HepG2 (cell line): ENCODE measurements around the gene JPH4. TPM values are rescaled to one million over a fixed set of nuclear protein-coding genes. Genes with fewer than 3 reads are reported as not detected.

Experiments
- ARNTL ChIP-seq: sonication (generic); formaldehyde crosslinking; IDR thresholded peaks from 2 replicates; pipeline ENCODE4 v1.4.0; 2020; ENCODE audit warnings: mild to moderate bottlenecking, missing genetic modification reagents
- CSRNP1 ChIP-seq: sonication (generic); formaldehyde crosslinking; IDR thresholded peaks from 2 replicates; pipeline ENCODE4 v1.8.1; 2023; ENCODE audit warnings: mild to moderate bottlenecking, missing genetic modification reagents
- DMAP1 ChIP-seq: IDR thresholded peaks from 2 replicates; pipeline ENCODE4 v1.6.1; 2016
- HNRNPK ChIP-seq: fragments of 200-400 bp; formaldehyde crosslinking; IDR thresholded peaks from 2 replicates; pipeline ENCODE4 v1.6.1; 2018; ENCODE audit warnings: low read length, low read depth, moderate library complexity, mild to moderate bottlenecking; ENCODE audit not compliant: poor library complexity, severe bottlenecking
- NR2F2 ChIP-seq: IDR thresholded peaks from 2 replicates; pipeline ENCODE4 v1.6.1; 2012; ENCODE audit warnings: low read depth, inconsistent platforms, borderline replicate concordance
- RERE ChIP-seq: IDR thresholded peaks from 2 replicates; pipeline ENCODE4 v1.6.1; 2016; ENCODE audit warnings: low read depth, missing genetic modification reagents, missing compliant biosample characterization
- SOX6 ChIP-seq, 2 experiments: fragments of 450-650 bp in 1 of 2; sonication (generic) in 1 of 2; formaldehyde crosslinking in 1 of 2; IDR thresholded peaks; 2 replicates each; pipeline versions ENCODE4 v1.4.0 to v1.6.1; 2017 to 2020; ENCODE audit warnings: antibody characterized with exemption in 1 of 2, mild to moderate bottlenecking in 1 of 2, missing genetic modification reagents in 1 of 2
- ZNF207 ChIP-seq: fragments of 450-650 bp; IDR thresholded peaks from 2 replicates; pipeline ENCODE4 v1.6.1; 2016; ENCODE audit warnings: antibody characterized with exemption, borderline replicate concordance
- ZNF430 ChIP-seq: sonication (generic); formaldehyde crosslinking; IDR thresholded peaks from 2 replicates; pipeline ENCODE4 v1.9.0; 2021; ENCODE audit warnings: mild to moderate bottlenecking, missing genetic modification reagents
- ZNF660 ChIP-seq: sonication (generic); formaldehyde crosslinking; IDR thresholded peaks from 2 replicates; pipeline ENCODE4 v1.5.1; 2020; ENCODE audit warnings: mild to moderate bottlenecking, low read depth, missing genetic modification reagents, borderline replicate concordance
- ZNF674 ChIP-seq: sonication (generic); formaldehyde crosslinking; IDR thresholded peaks from 2 replicates; pipeline ENCODE4 v1.5.0; 2020; ENCODE audit warnings: low read depth, mild to moderate bottlenecking, missing genetic modification reagents
- ZNF878 ChIP-seq: sonication (generic); formaldehyde crosslinking; IDR thresholded peaks from 2 replicates; pipeline ENCODE4 v1.8.1; 2023; ENCODE audit warnings: mild to moderate bottlenecking, missing genetic modification reagents, moderate library complexity
- ZZZ3 ChIP-seq: sonication (generic); formaldehyde crosslinking; IDR thresholded peaks from 2 replicates; pipeline ENCODE4 v1.4.0; 2020; ENCODE audit warnings: missing genetic modification reagents, mild to moderate bottlenecking, borderline replicate concordance
- polyA plus RNA-seq, 8 experiments: library from polyadenylated mRNA; depleted of rRNA in 3 of 8; stranded (reverse) in 7 of 8; unstranded in 1 of 8; fragments of >200 nt; fragmentation: Illumina TruSeq in 4 of 8; extraction: Trizol in 4 of 8; gene quantifications; 2 replicates each; pipeline versions ENCODE4 v1.2.1 to v1.2.3, GENCODE V29; 2011 to 2016; ENCODE audit warnings: low read depth in 4 of 8, missing spikeins in 1 of 8, mixed read lengths in 1 of 8; ENCODE audit not compliant: insufficient read depth in 1 of 8
- total RNA-seq, 5 experiments: library from RNA; depleted of rRNA; stranded (reverse); fragments of >200 nt; fragmentation: Illumina TruSeq; extraction: Trizol; gene quantifications; 2 replicates each; pipeline ENCODE4 v1.2.3, GENCODE V29; 2016; ENCODE audit warnings: low read depth in 1 of 5
- TF ChIP-seq, protein P1 (sequence below): IDR thresholded peaks from 2 replicates; pipeline ENCODE4 v1.6.1; 2016; ENCODE audit warnings: missing biosample characterization, missing genetic modification reagents, low read depth
- TF ChIP-seq, protein P2 (sequence below): sonication (generic); formaldehyde crosslinking; IDR thresholded peaks from 2 replicates; pipeline ENCODE4 v1.5.0; 2020; ENCODE audit warnings: missing genetic modification reagents
- TF ChIP-seq, protein P3 (sequence below): sonication (generic); formaldehyde crosslinking; IDR thresholded peaks from 2 replicates; pipeline ENCODE4 v1.5.0; 2020; ENCODE audit warnings: missing genetic modification reagents, mild to moderate bottlenecking, borderline replicate concordance

The JPH4 gene
- total and polyA plus RNA-seq, 2 of the 13 experiments (the other 11 are each of a cell fraction or from before 2014, with no cell fraction given): 0.08 to 0.22 TPM

- peak; percentile 70; the same call in 1 of the 2 replicates for TF ChIP-seq RERE (CRISPR knock-in tag)
- TF ChIP-seq, protein P1, sequence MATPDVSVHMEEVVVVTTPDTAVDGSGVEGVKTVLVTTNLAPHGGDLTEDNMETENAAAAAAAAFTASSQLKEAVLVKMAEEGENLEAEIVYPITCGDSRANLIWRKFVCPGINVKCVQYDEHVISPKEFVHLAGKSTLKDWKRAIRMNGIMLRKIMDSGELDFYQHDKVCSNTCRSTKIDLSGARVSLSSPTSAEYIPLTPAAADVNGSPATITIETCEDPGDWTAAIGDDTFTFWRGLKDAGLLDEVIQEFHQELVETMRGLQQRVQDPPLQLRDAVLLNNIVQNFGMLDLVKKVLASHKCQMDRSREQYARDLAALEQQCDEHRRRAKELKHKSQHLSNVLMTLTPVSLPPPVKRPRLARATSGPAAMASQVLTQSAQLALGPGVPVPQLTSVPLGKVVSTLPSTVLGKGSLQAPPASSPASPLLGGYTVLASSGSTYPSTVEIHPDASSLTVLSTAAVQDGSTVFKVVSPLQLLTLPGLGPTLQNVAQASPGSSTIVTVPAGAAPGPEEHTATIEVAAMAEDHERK (CRISPR knock-in tag): no peak
- TF ChIP-seq ZNF660 (CRISPR knock-in tag): no peak
- TF ChIP-seq ZNF878: peak; percentile 76
- peak; percentile 89 for TF ChIP-seq ARNTL
- no peak for TF ChIP-seq HNRNPK
- peak; percentile 68; the same call in 1 of the 2 replicates for TF ChIP-seq ZZZ3 (CRISPR knock-in tag)
- no peak for TF ChIP-seq ZNF674
- TF ChIP-seq, protein P2, sequence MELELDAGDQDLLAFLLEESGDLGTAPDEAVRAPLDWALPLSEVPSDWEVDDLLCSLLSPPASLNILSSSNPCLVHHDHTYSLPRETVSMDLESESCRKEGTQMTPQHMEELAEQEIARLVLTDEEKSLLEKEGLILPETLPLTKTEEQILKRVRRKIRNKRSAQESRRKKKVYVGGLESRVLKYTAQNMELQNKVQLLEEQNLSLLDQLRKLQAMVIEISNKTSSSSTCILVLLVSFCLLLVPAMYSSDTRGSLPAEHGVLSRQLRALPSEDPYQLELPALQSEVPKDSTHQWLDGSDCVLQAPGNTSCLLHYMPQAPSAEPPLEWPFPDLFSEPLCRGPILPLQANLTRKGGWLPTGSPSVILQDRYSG: no peak
- peak; percentile 58; the same call in 1 of the 2 replicates for TF ChIP-seq CSRNP1 (CRISPR knock-in tag)
- no peak for TF ChIP-seq SOX6 (IDR thresholded peaks at IDR 0.05)
- peak; percentile 86 for TF ChIP-seq SOX6 (CRISPR knock-in tag; IDR thresholded peaks at IDR 0.05)
- 0 out of 2 replicates have a peak, but pooled peaks have one; percentile 40 for TF ChIP-seq DMAP1 (CRISPR knock-in tag)
- TF ChIP-seq, protein P3, sequence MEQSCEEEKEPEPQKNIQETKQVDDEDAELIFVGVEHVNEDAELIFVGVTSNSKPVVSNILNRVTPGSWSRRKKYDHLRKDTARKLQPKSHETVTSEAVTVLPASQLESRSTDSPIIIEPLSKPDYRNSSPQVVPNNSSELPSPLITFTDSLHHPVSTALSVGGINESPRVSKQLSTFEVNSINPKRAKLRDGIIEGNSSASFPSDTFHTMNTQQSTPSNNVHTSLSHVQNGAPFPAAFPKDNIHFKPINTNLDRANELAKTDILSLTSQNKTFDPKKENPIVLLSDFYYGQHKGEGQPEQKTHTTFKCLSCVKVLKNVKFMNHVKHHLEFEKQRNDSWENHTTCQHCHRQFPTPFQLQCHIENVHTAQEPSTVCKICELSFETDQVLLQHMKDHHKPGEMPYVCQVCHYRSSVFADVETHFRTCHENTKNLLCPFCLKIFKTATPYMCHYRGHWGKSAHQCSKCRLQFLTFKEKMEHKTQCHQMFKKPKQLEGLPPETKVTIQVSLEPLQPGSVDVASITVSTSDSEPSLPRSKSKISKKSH (CRISPR knock-in tag): peak; percentile 93; the same call in 1 of the 2 replicates
- no peak for TF ChIP-seq ZNF207
- peak; percentile 87; the same call in 1 of the 2 replicates for TF ChIP-seq ZNF430 (CRISPR knock-in tag)
- TF ChIP-seq NR2F2: no peak
Observed at GRCh38 chr14:23602181-23603095, 23.8 kb upstream of the JPH4 start (continued).
